ENCODE measurements around the gene HID1. TPM values are rescaled to one million over a fixed set of nuclear protein-coding genes. Genes with fewer than 3 reads are reported as not detected.
A peak's percentile ranks its signal among the peaks of the same experiment; 100 is the strongest.

HID1 gene
- total and polyA plus RNA-seq, 5 experiments from 2014 or later: 4.2 to 15.0 (median 6.9) TPM

DNA sequence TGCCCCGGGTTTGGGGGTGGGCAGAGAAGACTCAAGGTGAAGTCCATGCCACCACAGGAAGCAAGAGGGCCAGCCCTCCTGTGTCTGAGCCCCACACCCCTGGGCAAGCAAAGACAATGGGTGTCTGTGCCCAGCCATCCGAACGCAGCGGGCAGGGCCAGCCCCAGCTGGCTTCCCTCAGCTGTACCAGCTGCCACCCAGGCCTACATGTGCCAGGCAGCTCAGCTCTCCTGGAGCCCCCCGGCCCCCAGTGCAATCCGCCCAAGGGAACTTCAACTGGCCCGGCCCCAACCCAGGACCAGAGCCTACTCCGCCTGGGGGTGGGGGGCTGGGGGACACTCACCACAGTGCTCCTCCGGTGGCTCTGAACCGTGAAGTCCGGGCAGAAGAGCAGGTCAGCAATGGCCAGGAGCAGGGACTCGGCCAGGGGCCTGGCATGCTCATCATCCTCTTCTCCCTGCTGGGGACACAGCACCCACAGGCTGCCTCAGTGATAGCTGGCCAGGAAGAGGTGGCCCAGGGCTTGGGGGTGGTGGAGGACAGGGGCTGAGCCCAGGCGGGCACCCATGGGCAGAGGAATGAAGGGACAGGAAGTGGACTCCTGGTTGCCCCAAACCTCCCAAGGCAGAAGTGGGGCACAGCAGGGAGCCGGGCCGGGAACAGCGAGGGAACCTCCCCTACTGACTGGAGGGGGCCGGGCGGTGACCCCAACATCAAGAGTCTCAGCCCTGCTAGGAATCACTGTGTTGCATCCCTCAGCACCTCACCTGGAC is 9.8 kb downstream of the HID1 start:
- POLR2A ChIA-PET: interaction anchor here (1.3 to 2.5 kb wide), 4 partner anchors 9 to 239 kb away, joined by 3 to 19 read pairs (median 8); partner anchors contain the start of genes HID1 and MRPL58
- H3K9me3 Mint-ChIP-seq: no peaks in the 10 kb centered on the region

DNA sequence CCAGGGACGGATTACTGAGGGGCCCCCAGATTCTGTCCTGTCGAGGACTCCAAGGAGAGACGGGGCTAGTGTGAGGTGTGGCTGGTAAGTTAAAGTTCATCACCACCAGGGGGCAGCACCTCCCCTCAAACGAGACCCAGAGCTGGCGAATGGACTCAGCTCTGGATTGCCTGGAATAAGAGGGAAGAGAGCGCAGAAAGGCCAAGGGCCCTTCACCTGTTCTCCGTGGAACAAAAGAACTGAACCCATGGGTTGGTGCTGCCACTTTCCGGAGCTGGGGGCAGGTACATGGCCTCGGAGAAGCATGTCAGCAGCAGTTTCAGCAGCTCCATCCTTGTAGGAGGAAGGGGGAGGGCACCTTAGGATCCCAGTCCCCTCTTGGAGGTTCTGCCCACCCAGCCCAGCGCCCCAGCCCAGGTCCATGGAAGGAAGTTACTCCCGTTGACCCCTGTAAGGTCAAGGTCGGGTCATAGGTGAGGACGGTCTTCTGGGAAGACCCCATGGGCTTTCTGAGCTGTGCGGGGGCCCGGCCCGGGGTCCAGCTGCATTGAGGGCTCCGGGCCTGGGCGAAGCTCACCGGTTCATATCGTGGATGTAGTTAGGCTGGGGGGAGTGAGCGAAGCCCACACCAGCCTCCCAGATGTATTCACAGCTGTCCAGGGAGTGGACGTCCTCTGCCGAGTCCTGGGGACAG is 10.8 kb downstream of the HID1 start:
- POLR2A ChIA-PET: interaction anchor here (0.5 to 2.5 kb wide), 10 partner anchors 10 to 240 kb away, joined by 3 to 19 read pairs (median 6); partner anchors contain the start of genes HID1, KCTD2, MRPL58 and NT5C
- Mint-ChIP-seq H3K27ac (peak overlapping the region in 2 of 10 donors; percentile 53 to 86), H3K27me3 (no peaks in the 10 kb centered on the region), H3K4me3 (peak overlapping the region in 1 of 10 donors; percentile 3), H3K9me3 (no peaks in the 10 kb centered on the region), H3K4me1 (peaks cover 3 to 10% (median 4%) of the 10 kb centered on the region in 4 donors), H3K36me3 (no peaks in the 10 kb centered on the region)
- ATAC-seq (peak; percentile 82 to 87), DNase-seq (peak; percentile 63 to 90 (median 79))

More for the DNA sequence above, 9.8 kb downstream of the HID1 start:
- Mint-ChIP-seq H3K27ac (no peak overlapping the region), H3K36me3 (no peaks in the 10 kb centered on the region), H3K27me3 (no peaks in the 10 kb centered on the region), H3K4me3 (no peak overlapping the region), H3K4me1 (peaks cover 3 to 10% (median 4%) of the 10 kb centered on the region in 4 donors)
- DNase-seq (peak in 1 of 10 donors; percentile 59), ATAC-seq (no peak)

DNA sequence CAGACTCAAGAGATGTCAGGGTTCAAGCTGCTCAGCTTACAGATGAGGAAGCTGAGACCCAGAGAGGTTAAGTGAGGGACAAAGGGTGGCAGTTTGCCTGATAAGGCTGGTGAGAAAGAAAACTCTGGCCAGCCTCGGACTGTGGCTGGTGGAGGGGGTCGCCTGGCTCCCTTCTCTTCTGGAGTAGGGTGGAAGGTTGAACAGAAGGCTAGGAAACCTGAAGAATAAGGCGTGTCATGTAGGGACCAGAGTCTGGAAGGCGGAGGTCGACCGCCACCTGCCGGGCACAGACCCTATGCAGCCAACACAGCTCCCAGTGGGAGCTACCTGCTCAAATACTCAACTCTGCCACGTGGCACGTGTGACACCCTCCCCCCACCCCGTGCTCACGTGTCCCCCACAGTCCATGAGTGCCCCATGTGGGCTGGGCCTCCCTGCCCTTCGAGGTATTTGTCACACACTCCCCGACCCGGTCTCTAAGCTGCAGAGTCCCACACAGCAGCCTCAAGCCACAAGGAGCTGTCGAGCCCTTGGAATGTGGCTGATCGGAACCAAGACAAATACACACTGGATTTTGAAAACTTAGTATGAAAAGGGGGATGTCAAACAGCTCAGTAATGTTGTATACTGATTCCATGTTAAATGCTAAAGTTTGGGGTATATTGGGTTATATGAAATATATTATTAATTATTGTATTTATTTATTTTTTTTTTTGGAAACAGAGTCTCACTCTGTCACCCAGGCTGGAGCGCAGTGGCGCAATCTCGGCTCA is 11.8 kb downstream of the HID1 start:
- no peaks in the 10 kb centered on the region for H3K9me3 Mint-ChIP-seq
- POLR2A ChIA-PET: interaction anchor here (0.5 to 2.5 kb wide), 12 partner anchors 9 to 241 kb away, joined by 3 to 19 read pairs (median 5); partner anchors contain the start of genes HID1, MRPL58 and NT5C
- H3K36me3 Mint-ChIP-seq: no peaks in the 10 kb centered on the region
- peaks cover 3 to 10% (median 4%) of the 10 kb centered on the region in 4 donors for H3K4me1 Mint-ChIP-seq
- peak overlapping the region in 2 of 10 donors; percentile 51 to 57 for H3K27ac Mint-ChIP-seq
- H3K27me3 Mint-ChIP-seq: no peaks in the 10 kb centered on the region
- H3K4me3 Mint-ChIP-seq: no peak overlapping the region
- peak in 6 of 10 donors; percentile 17 to 70 (median 24) for DNase-seq
- ATAC-seq: peak; percentile 45 to 46

DNA sequence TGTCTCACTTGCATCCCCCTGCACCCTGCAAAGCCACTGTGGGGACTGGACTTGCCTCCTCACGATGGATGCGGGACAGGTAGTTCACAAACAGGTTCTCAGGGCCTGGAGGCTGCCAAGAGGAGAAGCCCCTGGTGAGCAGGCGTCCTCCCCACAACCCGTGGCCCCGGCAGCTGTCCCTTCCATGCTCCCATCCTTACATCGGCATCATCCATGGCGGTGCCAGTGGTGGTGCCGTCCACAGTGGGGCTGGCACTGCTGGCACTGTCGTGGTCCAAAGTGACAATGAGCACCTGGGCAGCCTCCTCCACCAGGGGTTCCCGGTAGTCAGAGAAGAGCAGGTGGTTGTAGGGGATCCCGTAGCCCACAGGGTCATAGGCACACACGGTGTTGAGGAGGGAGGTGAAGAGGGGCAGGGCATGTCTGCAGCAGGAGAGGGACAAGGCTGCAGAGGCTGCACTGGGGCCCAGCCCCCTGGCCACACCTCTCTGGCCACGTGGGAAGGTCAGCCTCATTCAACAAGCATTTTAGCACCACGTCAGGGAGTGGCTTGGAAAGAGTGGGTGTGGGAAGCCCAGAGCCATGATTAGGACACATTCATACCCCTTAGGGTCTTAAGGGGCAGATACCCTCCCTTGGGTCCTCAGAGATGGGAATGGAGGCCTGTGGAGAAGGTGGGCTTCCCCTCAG is 12.6 kb downstream of the HID1 start:
- ATAC-seq: no peak
- peaks cover 3 to 5% (median 4%) of the 10 kb centered on the region in 4 donors for H3K4me1 Mint-ChIP-seq

DNA sequence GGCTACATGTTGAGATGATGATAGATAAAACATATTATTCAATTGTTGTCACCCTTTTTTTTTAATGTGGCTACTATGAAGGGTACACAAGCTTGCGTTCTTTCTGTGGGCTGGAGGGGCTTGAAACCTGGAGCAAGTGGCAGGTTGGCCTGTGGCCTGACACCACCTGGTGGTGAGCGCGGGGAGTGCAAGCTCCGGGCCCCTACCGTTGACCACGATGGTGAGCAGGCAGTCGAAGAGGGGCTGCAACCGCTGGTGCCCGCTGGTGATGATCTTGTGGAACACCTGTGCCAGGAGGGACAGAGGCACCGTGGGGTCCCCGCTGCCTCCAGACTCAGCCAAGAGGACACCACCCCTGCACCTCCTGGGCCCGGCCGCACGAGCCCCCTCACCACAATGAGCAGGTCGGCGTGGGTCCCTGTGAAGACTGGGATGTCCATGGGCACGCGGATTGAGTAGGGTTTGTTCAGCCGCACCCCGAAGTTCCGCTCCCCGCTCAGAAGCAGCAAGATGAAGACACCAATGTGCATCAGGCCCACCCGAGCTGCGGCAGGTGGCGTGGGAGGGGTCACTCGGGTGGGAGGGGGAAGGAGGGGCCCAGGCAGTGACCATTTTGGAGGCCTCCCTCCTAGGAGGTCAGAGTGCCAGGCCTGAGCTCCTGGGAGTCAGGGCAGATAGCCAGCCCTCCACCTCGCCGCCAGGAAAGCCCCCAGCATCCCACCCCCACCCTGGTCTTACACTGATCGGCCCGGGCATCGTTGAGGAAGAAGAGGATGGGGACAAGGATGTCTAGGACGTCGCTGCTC is 14.4 kb downstream of the HID1 start:
- peak; percentile 53 to 84 (median 74) for DNase-seq
- POLR2A ChIA-PET: interaction anchor here (0.5 to 1.0 kb wide), 2 partner anchors 39 to 167 kb away, joined by 4 to 5 read pairs; no protein-coding TSS in a partner anchor
- ATAC-seq: peak; percentile 62 to 74
- H3K27ac Mint-ChIP-seq: no peak overlapping the region
- peaks cover 3 to 5% (median 4%) of the 10 kb centered on the region in 4 donors for H3K4me1 Mint-ChIP-seq
- peaks cover 0 to 1% (median 0%) of the 10 kb centered on the region in 5 donors for H3K27me3 Mint-ChIP-seq
- H3K4me3 Mint-ChIP-seq: peak overlapping the region in 1 of 10 donors; percentile 43
- no peaks in the 10 kb centered on the region for H3K9me3 Mint-ChIP-seq
- H3K36me3 Mint-ChIP-seq: peaks cover 0 to 6% (median 1%) of the 10 kb centered on the region in 3 donors

More for the DNA sequence above, 12.6 kb downstream of the HID1 start:
- peak overlapping the region in 1 of 10 donors; percentile 62 for H3K27ac Mint-ChIP-seq
- no peaks in the 10 kb centered on the region for H3K27me3 Mint-ChIP-seq
- POLR2A ChIA-PET: interaction anchor here (1.0 to 2.5 kb wide), 2 partner anchors 53 to 75 kb away, joined by 4 to 19 read pairs; partner anchors contain the start of gene MRPL58
- no peak for DNase-seq
- H3K36me3 Mint-ChIP-seq: peaks cover 0 to 1% (median 0%) of the 10 kb centered on the region in 3 donors
- H3K4me3 Mint-ChIP-seq: no peak overlapping the region
- no peaks in the 10 kb centered on the region for H3K9me3 Mint-ChIP-seq

DNA sequence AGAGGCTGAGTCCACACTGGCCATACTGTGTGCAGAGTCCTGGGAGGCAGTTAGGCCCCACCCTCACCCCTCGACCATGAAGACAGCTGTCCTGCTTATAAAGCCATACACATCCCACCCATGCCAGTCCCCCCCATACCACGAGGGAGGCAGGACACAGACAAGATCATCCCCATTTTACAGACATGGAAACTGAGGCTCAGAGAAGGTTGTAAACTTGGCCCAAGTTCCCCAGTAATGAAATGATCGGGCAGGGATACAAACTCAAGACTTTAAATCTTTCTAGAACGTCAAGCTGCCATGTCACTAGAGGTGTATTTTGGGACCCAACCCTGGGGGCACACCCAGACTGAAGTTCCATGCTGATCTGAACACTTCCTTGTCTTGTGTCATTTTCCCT is 16.5 kb downstream of the HID1 start:
- Mint-ChIP-seq H3K27me3 (peaks cover 0 to 1% (median 0%) of the 10 kb centered on the region in 5 donors), H3K4me1 (peaks cover 0 to 2% (median 0%) of the 10 kb centered on the region in 4 donors), H3K27ac (no peak overlapping the region), H3K9me3 (no peaks in the 10 kb centered on the region), H3K4me3 (no peak overlapping the region), H3K36me3 (peaks cover 0 to 6% (median 1%) of the 10 kb centered on the region in 3 donors)
- no peak for ATAC-seq
- POLR2A ChIA-PET: no interaction called here
- DNase-seq: no peak

DNA sequence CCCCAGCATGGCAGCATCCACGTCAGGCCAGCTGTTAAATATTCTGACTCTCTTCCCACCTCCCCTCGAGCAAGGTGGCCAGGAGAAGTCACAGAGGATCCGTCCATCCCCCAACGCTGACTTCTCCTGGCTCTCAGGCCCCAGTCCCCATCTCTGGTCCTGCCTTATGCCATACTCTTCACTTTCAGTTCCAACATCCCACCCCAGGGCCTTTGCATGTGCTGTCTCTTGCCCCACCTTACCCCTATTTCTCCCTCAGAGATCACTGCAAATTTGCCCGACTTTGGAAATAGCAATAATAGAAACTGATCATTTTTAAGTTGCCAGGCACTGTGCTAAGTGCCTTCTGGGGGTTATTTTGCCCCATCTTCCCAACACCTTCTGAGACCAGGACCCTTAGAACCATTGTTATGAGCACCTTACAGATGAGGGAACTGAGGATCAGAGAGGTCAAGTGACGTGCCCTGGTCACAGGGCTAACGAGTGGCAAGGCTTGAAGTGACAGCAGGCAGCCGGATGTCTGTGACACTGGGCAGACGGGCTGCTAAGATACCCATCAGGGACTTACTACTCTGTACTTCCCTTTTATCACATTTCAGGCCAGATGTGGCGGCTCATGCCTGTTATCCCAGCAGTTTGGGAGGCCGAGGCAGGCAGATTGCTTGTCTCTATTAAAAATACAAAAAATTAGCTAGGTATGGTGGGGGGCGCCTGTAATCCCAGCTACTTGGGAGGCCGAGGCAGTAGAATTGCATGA is 17.7 kb downstream of the HID1 start:
- POLR2A ChIA-PET: no interaction called here
- ATAC-seq: no peak
- peaks cover 0 to 6% (median 1%) of the 10 kb centered on the region in 3 donors for H3K36me3 Mint-ChIP-seq
- H3K27ac Mint-ChIP-seq: no peak overlapping the region
- H3K9me3 Mint-ChIP-seq: no peaks in the 10 kb centered on the region
- H3K27me3 Mint-ChIP-seq: peaks cover 0 to 1% (median 0%) of the 10 kb centered on the region in 5 donors
- no peak overlapping the region for H3K4me3 Mint-ChIP-seq
- no peak for DNase-seq
- peaks cover 0 to 2% (median 0%) of the 10 kb centered on the region in 4 donors for H3K4me1 Mint-ChIP-seq

DNA sequence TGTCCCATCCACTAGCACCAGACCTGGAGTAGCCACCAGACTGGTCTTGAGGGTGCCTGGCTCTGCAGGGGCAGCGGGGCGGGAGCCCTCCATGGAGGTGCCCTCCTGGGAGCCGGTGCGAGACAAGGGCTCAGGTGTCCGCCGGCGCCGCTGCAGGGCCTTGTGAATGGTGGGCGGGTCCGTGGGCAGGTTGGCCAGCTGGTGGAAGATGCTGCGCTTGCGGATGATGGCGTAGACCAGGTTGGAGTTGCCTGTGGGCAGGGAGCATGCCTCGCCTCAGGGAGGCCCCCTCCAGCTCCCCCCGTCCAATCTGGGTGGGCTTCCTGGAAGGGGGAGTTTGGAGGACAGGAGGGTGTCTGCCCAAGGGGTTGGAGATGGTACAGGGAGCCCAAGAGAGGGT is 18.4 kb downstream of the HID1 start:
- Mint-ChIP-seq H3K4me1 (peaks cover 0 to 2% (median 0%) of the 10 kb centered on the region in 4 donors), H3K27me3 (peaks cover 0 to 1% (median 0%) of the 10 kb centered on the region in 5 donors), H3K27ac (no peak overlapping the region), H3K36me3 (peaks cover 0 to 6% (median 1%) of the 10 kb centered on the region in 3 donors), H3K9me3 (no peaks in the 10 kb centered on the region), H3K4me3 (no peak overlapping the region)
- POLR2A ChIA-PET: no interaction called here
- ATAC-seq: no peak
- DNase-seq: no peak

DNA sequence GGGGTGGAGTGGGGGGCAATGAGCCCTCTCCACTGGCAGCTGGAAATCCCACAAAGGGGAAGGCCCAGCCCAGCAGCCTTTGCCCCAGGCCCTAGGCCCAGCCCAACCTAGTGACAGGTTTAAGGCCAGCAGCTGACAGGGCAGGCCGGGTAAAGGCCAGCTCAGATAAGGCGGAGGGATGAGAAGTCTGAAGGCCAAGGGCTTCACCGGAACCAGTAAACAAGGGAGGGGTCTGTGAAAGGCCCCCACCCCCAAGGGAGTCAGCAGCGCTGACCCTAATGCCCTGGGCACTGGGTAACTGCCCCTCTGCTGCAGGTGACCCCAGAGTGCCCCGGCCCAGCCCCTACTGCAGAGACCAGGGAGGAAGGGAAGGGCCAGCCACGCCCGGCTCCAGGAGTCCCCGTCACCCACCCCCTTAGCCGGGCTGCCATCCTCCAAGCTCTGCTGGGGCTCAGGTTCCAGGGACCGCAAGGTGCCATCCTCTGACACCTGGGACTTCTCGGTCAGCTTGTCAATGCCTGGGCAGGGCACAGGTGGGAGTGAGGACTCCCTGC is 19.3 kb downstream of the HID1 start:
- peaks cover 0 to 6% (median 1%) of the 10 kb centered on the region in 3 donors for H3K36me3 Mint-ChIP-seq
- no peaks in the 10 kb centered on the region for H3K9me3 Mint-ChIP-seq
- H3K27ac Mint-ChIP-seq: no peak overlapping the region
- H3K4me1 Mint-ChIP-seq: peaks cover 0 to 2% (median 0%) of the 10 kb centered on the region in 4 donors
- DNase-seq (no peak), ATAC-seq (no peak)
- peaks cover 0 to 1% (median 0%) of the 10 kb centered on the region in 5 donors for H3K27me3 Mint-ChIP-seq
- POLR2A ChIA-PET: interaction anchor here (1.0 kb wide), 1 partner anchor 12 kb away, joined by 3 read pairs; no protein-coding TSS in a partner anchor
- H3K4me3 Mint-ChIP-seq: no peak overlapping the region

DNA sequence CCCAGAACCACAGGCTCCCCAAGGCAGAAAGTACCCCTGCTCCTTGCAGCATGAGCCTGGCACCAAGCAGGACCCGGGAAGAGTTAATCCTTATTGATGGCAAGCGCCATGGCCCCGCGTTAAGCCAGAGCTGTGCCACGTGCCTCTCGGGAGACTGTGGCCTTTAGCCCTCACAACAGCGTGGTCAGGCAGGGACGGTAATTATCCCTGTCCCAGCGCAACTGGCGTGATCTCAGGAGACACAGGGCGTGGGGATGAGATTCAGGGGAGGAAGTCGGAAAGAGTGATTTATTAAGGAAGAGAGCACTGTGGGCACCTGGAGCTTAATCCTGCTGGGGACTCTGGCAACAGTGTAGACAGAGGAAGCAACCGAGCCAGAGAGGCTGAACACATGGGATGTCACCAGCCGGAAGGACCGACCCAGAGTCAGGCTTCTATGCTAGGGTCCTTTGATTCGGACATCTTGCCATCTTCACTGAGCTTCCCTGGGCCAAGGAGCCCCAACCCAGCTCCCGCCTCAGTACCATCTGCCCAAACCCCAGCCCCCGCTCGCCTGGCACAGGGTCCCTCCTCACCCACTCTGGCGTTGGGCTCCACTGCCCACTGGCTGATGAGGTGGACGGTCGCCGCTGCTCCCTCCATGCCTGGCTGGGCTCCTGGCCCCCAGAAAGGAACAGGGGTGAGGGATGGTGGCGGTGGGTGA is 20.0 kb downstream of the HID1 start:
- H3K27ac Mint-ChIP-seq: no peak overlapping the region
- POLR2A ChIA-PET: interaction anchor here (1.0 kb wide), 1 partner anchor 12 kb away, joined by 3 read pairs; no protein-coding TSS in a partner anchor
- DNase-seq: no peak
- no peaks in the 10 kb centered on the region for H3K9me3 Mint-ChIP-seq
- peaks cover 0 to 6% (median 1%) of the 10 kb centered on the region in 3 donors for H3K36me3 Mint-ChIP-seq
- no peak for ATAC-seq
- no peaks in the 10 kb centered on the region for H3K4me1 Mint-ChIP-seq
- peaks cover 0 to 5% (median 0%) of the 10 kb centered on the region in 5 donors for H3K27me3 Mint-ChIP-seq
- no peak overlapping the region for H3K4me3 Mint-ChIP-seq

All from naive thymus-derived CD8-positive, alpha-beta T cell (primary cell).